HCT116 (cell line): ENCODE data around the gene WDR59. TPM values are rescaled to one million over a fixed set of nuclear protein-coding genes. Genes with fewer than 3 reads are reported as not detected.

Experiments used
- ATAC-seq: fragments of 200-7000 bp; cut with Tn5 transposase; 2 replicates; pipeline ENCODE4 v1.9.1; 2020; ENCODE audit warnings: mild to moderate bottlenecking, moderate library complexity
- BruUV-seq: library from RNA; stranded (reverse); fragments of 400-500 nt; replicated peaks from 2 replicates; lab custom pipeline; 2021; lab: Mats Ljungman, UMichigan
- CTCF ChIA-PET: fragments of 300-600 bp; sonication (Branson Sonifier 250); formaldehyde crosslinking; loops from one replicate; lab custom pipeline; 2021; ENCODE audit warnings: antibody characterized with exemption; lab: Charles Lee
- POLR2A ChIA-PET: fragments of 300-600, 350-600 bp; sonication (Branson Sonifier 250); formaldehyde crosslinking; loops from one replicate; lab custom pipeline; 2021; ENCODE audit warnings: antibody characterized with exemption; lab: Charles Lee
- RAD21 ChIA-PET, 2 experiments: fragments of 300-600 bp; sonication (Branson Sonifier 250); formaldehyde crosslinking; loops; one replicate each; lab custom pipeline; 2023; ENCODE audit warnings: low total read pairs in 2 of 2; ENCODE audit not compliant: uncharacterized antibody in 2 of 2, unreplicated experiment in 2 of 2, low non-redundant PET in 1 of 2; lab: Charles Lee
- DNase-seq: peaks from one replicate; pipeline ENCODE4 v3.0.0-alpha.2; 2010; ENCODE audit warnings: low read depth, low spot score
- H2AFZ ChIP-seq: fragments of 200-600 bp; shearing (Covaris generic), sonication (generic); 2 replicates; pipeline ENCODE4 v1.6.1; 2017; ENCODE audit warnings: low read depth, mixed run types, mixed read lengths, antibody characterized with exemption, low read length; ENCODE audit not compliant: poor library complexity, severe bottlenecking
- H3K27ac ChIP-seq: 2 replicates; pipeline ENCODE4 v1.5.1; 2012; ENCODE audit warnings: low read depth, low read length
- H3K27me3 ChIP-seq: fragments of 200-600 bp; sonication (generic); 2 replicates; pipeline ENCODE4 v1.6.1; 2016; ENCODE audit warnings: mixed run types, low read length, mixed read lengths; ENCODE audit not compliant: insufficient read depth
- H3K36me3 ChIP-seq, 2 experiments: fragments of 200-500 bp in 1 of 2; fragments of 200-600 bp in 1 of 2; sonication (Bioruptor generic) in 1 of 2; sonication (generic) in 1 of 2; 2 replicates each; pipeline versions ENCODE4 v1.5.1 to v1.6.1; 2014 to 2016; ENCODE audit warnings: low read length in 2 of 2, inconsistent platforms in 1 of 2, mixed read lengths in 1 of 2, mixed run types in 1 of 2; ENCODE audit not compliant: insufficient read depth in 2 of 2, control insufficient read depth in 1 of 2
- H3K4me1 ChIP-seq, 2 experiments: fragments of 200-600 bp in 1 of 2; sonication (generic) in 1 of 2; 2 replicates each; pipeline versions ENCODE4 v1.5.1 to v1.6.1; 2012 to 2017; ENCODE audit warnings: low read length in 2 of 2, inconsistent platforms in 1 of 2, mild to moderate bottlenecking in 1 of 2, mixed read lengths in 1 of 2, mixed run types in 1 of 2, moderate library complexity in 1 of 2; ENCODE audit not compliant: insufficient read depth in 2 of 2, control insufficient read depth in 1 of 2
- H3K4me2 ChIP-seq: fragments of 200-600 bp; sonication (generic); 2 replicates; pipeline ENCODE4 v1.6.1; 2017; ENCODE audit warnings: mixed run types, low read length, mixed read lengths
- H3K4me3 ChIP-seq, 2 experiments: fragments of 200-600 bp in 1 of 2; sonication (generic) in 1 of 2; replicated peaks in 1 of 2; 2 replicates each; pipeline ENCODE4 v1.5.1; 2011 to 2016; ENCODE audit warnings: low read length in 2 of 2, control low read depth in 1 of 2, low read depth in 1 of 2, mild to moderate bottlenecking in 1 of 2, mixed read lengths in 1 of 2, mixed run types in 1 of 2
- H3K79me2 ChIP-seq: fragments of 200-600 bp; sonication (generic); 2 replicates; pipeline ENCODE4 v1.6.1; 2017; ENCODE audit warnings: mild to moderate bottlenecking, mixed run types, low read length, moderate library complexity, mixed read lengths; ENCODE audit not compliant: insufficient read depth
- H3K9ac ChIP-seq: fragments of 200-600 bp; sonication (generic); 2 replicates; pipeline ENCODE4 v1.6.1; 2016; ENCODE audit warnings: low read length, mixed read lengths
- H3K9me2 ChIP-seq: fragments of 200-600 bp; sonication (generic), shearing (Covaris generic); 2 replicates; pipeline ENCODE4 v1.6.1; 2017; ENCODE audit warnings: mixed run types, mild to moderate bottlenecking, moderate library complexity; ENCODE audit not compliant: insufficient read depth
- H3K9me3 ChIP-seq, 2 experiments: fragments of 200-500 bp in 1 of 2; fragments of 200-600 bp in 1 of 2; sonication (Bioruptor generic) in 1 of 2; sonication (generic) in 1 of 2; 2 replicates each; pipeline ENCODE4 v1.6.1; 2014 to 2017; ENCODE audit warnings: low read length in 2 of 2, mixed read lengths in 2 of 2, inconsistent platforms in 1 of 2, low read depth in 1 of 2, mild to moderate bottlenecking in 1 of 2, mixed run types in 1 of 2, moderate library complexity in 1 of 2; ENCODE audit not compliant: control insufficient read depth in 1 of 2, insufficient read depth in 1 of 2
- H4K20me1 ChIP-seq: fragments of 200-600 bp; sonication (generic), shearing (Covaris generic); 2 replicates; pipeline ENCODE4 v1.6.1; 2017; ENCODE audit warnings: mixed run types, mild to moderate bottlenecking, moderate library complexity; ENCODE audit not compliant: insufficient read depth
- ATF3 ChIP-seq: IDR thresholded peaks from 2 replicates; pipeline ENCODE4 v1.6.1; 2012
- CEBPB ChIP-seq: IDR thresholded peaks from 2 replicates; pipeline ENCODE4 v1.6.1; 2012; ENCODE audit warnings: low read depth
- ELF1 ChIP-seq: IDR thresholded peaks from 2 replicates; pipeline ENCODE4 v1.6.1; 2012; ENCODE audit warnings: low read depth, borderline replicate concordance
- EZH2 ChIP-seq: fragments of 200-600 bp; sonication (generic); IDR thresholded peaks from 2 replicates; pipeline ENCODE4 v1.6.1; 2017; ENCODE audit warnings: antibody characterized with exemption, mixed run types
- MAX ChIP-seq: IDR thresholded peaks from 2 replicates; pipeline ENCODE4 v1.6.1; 2012
- POLR2AphosphoS5 ChIP-seq: IDR thresholded peaks from 2 replicates; pipeline ENCODE4 v1.6.1; 2011; ENCODE audit warnings: mild to moderate bottlenecking, low read depth, low read length, moderate library complexity
- RAD21 ChIP-seq: IDR thresholded peaks from 2 replicates; pipeline ENCODE4 v1.6.1; 2012; ENCODE audit warnings: low read depth, mild to moderate bottlenecking
- SP1 ChIP-seq: IDR thresholded peaks from 2 replicates; pipeline ENCODE4 v1.6.1; 2012; ENCODE audit warnings: low read depth
- SRF ChIP-seq: IDR thresholded peaks from 2 replicates; pipeline ENCODE4 v1.6.1; 2012; ENCODE audit warnings: low read depth
- TCF7L2 ChIP-seq: IDR thresholded peaks from 2 replicates; pipeline ENCODE4 v1.7.0; 2011; ENCODE audit warnings: borderline replicate concordance, inconsistent platforms; ENCODE audit not compliant: insufficient read depth, insufficient read length; ENCODE audit errors: extremely low read depth
- YY1 ChIP-seq: IDR thresholded peaks from 2 replicates; pipeline ENCODE4 v1.6.1; 2011; ENCODE audit warnings: low read length, low read depth, moderate library complexity, mild to moderate bottlenecking; ENCODE audit not compliant: insufficient replicate concordance; ENCODE audit errors: extremely low read depth
- ZNF274 ChIP-seq: fragments of 200-500 bp; sonication (Bioruptor generic); IDR thresholded peaks from 2 replicates; pipeline ENCODE4 v1.6.1; 2014; ENCODE audit warnings: mild to moderate bottlenecking, low read depth, low read length, inconsistent platforms
- intact Hi-C: fragments of 100-400 bp; cut with micrococcal nuclease; formaldehyde crosslinking; loops from 2 replicates; pipeline ENCODE4 v1.10.0; 2022
- total RNA-seq: library from RNA; stranded (reverse); gene quantifications from one replicate; pipeline ENCODE4 v1.2.1, GENCODE V29; 2021; ENCODE audit not compliant: unreplicated experiment

WDR59 gene
- total RNA-seq, 1 experiment from 2014 or later: 96.9 TPM

- no TSS peak for BruUV-seq
- no peaks in the 10 kb centered on the region for H3K27me3 ChIP-seq
- H3K27ac ChIP-seq: no peak overlapping the region
- no peaks in the 10 kb centered on the region for H3K36me3 ChIP-seq
- no peak overlapping the region for H3K4me2 ChIP-seq
- POLR2A ChIA-PET: no interaction called here
- no peak overlapping the region for H2AFZ ChIP-seq
- no peak overlapping the region for H3K4me3 ChIP-seq
- TF ChIP-seq ZNF274: no peak
- TF ChIP-seq ELF1: no peak
- H3K9ac ChIP-seq: no peak overlapping the region
- no peak for DNase-seq
- RAD21 ChIA-PET: no interaction called here
- H3K4me1 ChIP-seq: peaks cover 0 to 5% of the 10 kb centered on the region in 2 experiments; a peak in 2 of 4 replicates
- CTCF ChIA-PET: no interaction called here
- H3K79me2 ChIP-seq: no peaks in the 10 kb centered on the region
- no peaks in the 10 kb centered on the region for H3K9me2 ChIP-seq
- H4K20me1 ChIP-seq: no peaks in the 10 kb centered on the region
- no peaks in the 10 kb centered on the region for H3K9me3 ChIP-seq
- intact Hi-C loops: no loop called here
- ATAC-seq: no peak
Observed at GRCh38 chr16:74832228-74832627, 152.7 kb downstream of the WDR59 start.

- H3K9ac ChIP-seq: no peak overlapping the region
- H3K9me2 ChIP-seq: no peaks in the 10 kb centered on the region
- H3K79me2 ChIP-seq: no peaks in the 10 kb centered on the region
- RAD21 ChIA-PET: no interaction called here
- DNase-seq: no peak
- H3K4me1 ChIP-seq: no peaks in the 10 kb centered on the region
- no peak overlapping the region for H2AFZ ChIP-seq
- TF ChIP-seq RAD21 (no peak), POLR2AphosphoS5 (no peak), MAX (no peak), ELF1 (no peak), YY1 (no peak), ATF3 (no peak), SRF (no peak), CEBPB (no peak), TCF7L2 (no peak), SP1 (no peak), ZNF274 (no peak), EZH2 (no peak)
- H3K36me3 ChIP-seq: no peaks in the 10 kb centered on the region
- H3K4me3 ChIP-seq: no peak overlapping the region
- H3K4me2 ChIP-seq: no peak overlapping the region
- CTCF ChIA-PET: no interaction called here
- intact Hi-C loops: no loop called here
- no TSS peak for BruUV-seq
- no peak for ATAC-seq
- no peaks in the 10 kb centered on the region for H3K27me3 ChIP-seq
- no peak overlapping the region for H3K27ac ChIP-seq
- POLR2A ChIA-PET: no interaction called here
- no peaks in the 10 kb centered on the region for H3K9me3 ChIP-seq
- no peaks in the 10 kb centered on the region for H4K20me1 ChIP-seq
Observed at GRCh38 chr16:74831467-74831866, 153.5 kb downstream of the WDR59 start.
